ENCODE data around the gene PPIP5K2. TPM values are rescaled to one million over a fixed set of nuclear protein-coding genes. Genes with fewer than 3 reads are reported as not detected.

Gene PPIP5K2
- total RNA-seq, 1 experiment from 2014 or later: 29.7 TPM

- no peak overlapping the region for H3K27ac Mint-ChIP-seq (ENCODE audit: low read depth, unreplicated experiment)
- intact Hi-C loops (cut with micrococcal nuclease): no loop called here
- H3K36me3 Mint-ChIP-seq (ENCODE audit: insufficient read depth, unreplicated experiment): no peaks in the 10 kb centered on the region
- POLR2A ChIA-PET: interaction anchor here (0.7 kb wide), 1 partner anchor 661 kb away, joined by 3 read pairs; no protein-coding TSS in a partner anchor
- no peaks in the 10 kb centered on the region for H3K27me3 Mint-ChIP-seq (ENCODE audit: insufficient read depth, unreplicated experiment)
- H3K4me3 Mint-ChIP-seq (ENCODE audit: unreplicated experiment): no peak overlapping the region
- H3K9me3 Mint-ChIP-seq (ENCODE audit: unreplicated experiment): no peaks in the 10 kb centered on the region
- DNase-seq (ENCODE audit: unreplicated experiment): no peak
- CTCF ChIA-PET: no interaction called here
- no TSS peak for BruUV-seq (replicated peaks)
- no peak for TF ChIP-seq CTCF (IDR thresholded peaks at IDR 0.05; ENCODE audit: unreplicated experiment)
- no peaks in the 10 kb centered on the region for H3K4me1 Mint-ChIP-seq (ENCODE audit: insufficient read depth, unreplicated experiment)
Observed at GRCh38 chr5:103111468-103111867, 8.6 kb upstream of the PPIP5K2 start.

- Mint-ChIP-seq H3K9me3 (ENCODE audit: unreplicated experiment) (no peaks in the 10 kb centered on the region), H3K36me3 (ENCODE audit: insufficient read depth, unreplicated experiment) (no peaks in the 10 kb centered on the region), H3K27me3 (ENCODE audit: insufficient read depth, unreplicated experiment) (no peaks in the 10 kb centered on the region), H3K27ac (ENCODE audit: low read depth, unreplicated experiment) (no peak overlapping the region), H3K4me1 (ENCODE audit: insufficient read depth, unreplicated experiment) (no peaks in the 10 kb centered on the region), H3K4me3 (ENCODE audit: unreplicated experiment) (no peak overlapping the region)
- TF ChIP-seq CTCF (IDR thresholded peaks at IDR 0.05; ENCODE audit: unreplicated experiment): no peak
- ChIA-PET POLR2A (no interaction called here), CTCF (interaction anchor here (0.6 to 1.7 kb wide), 3 partner anchors 13 to 112 kb away, joined by 3 to 7 read pairs (median 4); no protein-coding TSS in a partner anchor)
- DNase-seq (ENCODE audit: unreplicated experiment): no peak
- BruUV-seq (replicated peaks): no TSS peak
- intact Hi-C loops (cut with micrococcal nuclease): no loop called here
Observed at GRCh38 chr5:103112910-103113309, 7.2 kb upstream of the PPIP5K2 start.

GRCh38 chr5:103114440-103114839, 5.7 kb upstream of the PPIP5K2 start:
- no TSS peak for BruUV-seq (replicated peaks)
- H3K4me1 Mint-ChIP-seq (ENCODE audit: insufficient read depth, unreplicated experiment): peaks cover 5% of the 10 kb centered on the region
- intact Hi-C loops (cut with micrococcal nuclease): no loop called here
- ChIA-PET POLR2A (no interaction called here), CTCF (interaction anchor here (0.6 kb wide), 1 partner anchor 24 kb away, joined by 3 read pairs; no protein-coding TSS in a partner anchor)
- no peaks in the 10 kb centered on the region for H3K36me3 Mint-ChIP-seq (ENCODE audit: insufficient read depth, unreplicated experiment)
- TF ChIP-seq CTCF (IDR thresholded peaks at IDR 0.05; ENCODE audit: unreplicated experiment): no peak
- no peak for DNase-seq (ENCODE audit: unreplicated experiment)
- H3K4me3 Mint-ChIP-seq (ENCODE audit: unreplicated experiment): no peak overlapping the region
- no peak overlapping the region for H3K27ac Mint-ChIP-seq (ENCODE audit: low read depth, unreplicated experiment)
- H3K9me3 Mint-ChIP-seq (ENCODE audit: unreplicated experiment): no peaks in the 10 kb centered on the region
- H3K27me3 Mint-ChIP-seq (ENCODE audit: insufficient read depth, unreplicated experiment): no peaks in the 10 kb centered on the region

GRCh38 chr5:103117471-103117991, 2.6 kb upstream of the PPIP5K2 start:
- POLR2A ChIA-PET: no interaction called here
- no TSS peak for BruUV-seq (replicated peaks)
- H3K4me3 Mint-ChIP-seq (ENCODE audit: unreplicated experiment): no peak overlapping the region

More at GRCh38 chr5:103117471-103117991, 2.6 kb upstream of the PPIP5K2 start:
- TF ChIP-seq CTCF (IDR thresholded peaks at IDR 0.05; ENCODE audit: unreplicated experiment): no peak
- no peak for DNase-seq (ENCODE audit: unreplicated experiment)
- Mint-ChIP-seq H3K4me1 (ENCODE audit: insufficient read depth, unreplicated experiment) (peaks cover 19% of the 10 kb centered on the region), H3K27me3 (ENCODE audit: insufficient read depth, unreplicated experiment) (no peaks in the 10 kb centered on the region), H3K27ac (ENCODE audit: low read depth, unreplicated experiment) (no peak overlapping the region), H3K9me3 (ENCODE audit: unreplicated experiment) (no peaks in the 10 kb centered on the region), H3K36me3 (ENCODE audit: insufficient read depth, unreplicated experiment) (peaks cover 6% of the 10 kb centered on the region)
- intact Hi-C loops (cut with micrococcal nuclease): no loop called here
- CTCF ChIA-PET: no interaction called here

Data from MCF 10A (cell line).